Fibroblast of upper back skin (primary cell): ENCODE results near the gene ADGRG3.
"Not testable (repeated sequence)": the region's sequence is repeated elsewhere in the genome, so short reads cannot be mapped to it uniquely, and the experiment has no call there.

Experiments
- DNase-seq: peaks from one replicate; pipeline ENCODE4 v3.0.0-alpha.2; 2013

Gene ADGRG3

GRCh38 chr16:57663917-57664661 is 4.0 kb upstream of the ADGRG3 start:
- no peak for DNase-seq

- no peak for DNase-seq
These were observed 3.5 kb upstream of the ADGRG3 start for GRCh38 chr16:57664662-57665025.

DNA sequence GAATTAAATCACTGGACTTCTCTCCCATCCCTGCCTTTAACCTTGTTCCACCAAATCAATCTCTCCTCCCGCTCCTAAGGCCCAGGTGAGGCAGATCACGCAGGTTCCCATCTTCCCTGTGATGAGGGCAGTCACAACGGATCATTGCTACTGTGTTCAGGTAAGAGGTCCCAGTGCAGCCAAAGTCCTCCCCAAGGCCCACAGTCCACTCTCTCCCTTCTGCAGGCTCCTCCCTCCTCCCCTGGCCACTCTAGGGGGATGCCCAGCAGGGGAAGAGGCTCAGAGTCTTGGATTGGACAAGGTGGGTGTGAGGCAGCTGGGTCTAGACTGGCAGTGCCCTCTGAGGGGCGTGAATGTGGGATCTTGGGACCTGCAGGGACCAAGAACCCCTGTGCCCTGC is 2.6 kb upstream of the ADGRG3 start:
- no peak for DNase-seq

DNA sequence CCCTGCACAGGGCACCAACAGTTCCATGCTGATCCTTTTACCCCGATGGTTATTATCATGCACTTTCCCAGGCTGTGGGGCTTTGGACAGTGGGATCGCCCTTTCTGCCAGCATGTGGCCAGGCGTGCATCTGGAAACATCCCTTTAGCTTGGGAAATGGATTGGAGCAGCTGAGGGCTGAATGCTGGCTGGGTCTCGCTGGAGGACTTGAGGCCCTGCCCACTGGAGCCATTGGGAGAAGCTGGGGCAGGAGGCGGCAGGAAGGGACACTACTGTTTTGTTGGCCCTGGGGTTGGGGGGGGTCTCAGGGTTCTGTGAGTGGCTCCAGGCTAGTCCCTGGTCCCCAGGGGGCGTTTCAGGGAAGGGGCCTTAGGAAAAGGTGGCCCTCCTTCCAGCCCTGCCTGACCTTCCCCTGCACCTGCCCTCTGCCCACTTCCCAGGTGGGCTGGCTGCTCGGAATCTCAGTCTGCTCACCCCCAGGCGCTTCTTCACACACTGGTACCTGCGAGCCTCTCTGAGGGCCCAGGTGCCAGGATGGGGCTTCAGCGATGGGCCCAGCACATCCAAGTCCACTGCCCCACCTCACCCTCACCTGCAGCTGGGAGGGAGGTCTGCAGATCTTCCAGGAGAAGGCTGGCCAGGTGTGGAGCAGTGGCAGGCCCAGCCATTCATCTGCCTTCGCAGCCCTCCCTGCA is 1.6 kb upstream of the ADGRG3 start:
- DNase-seq = no peak

DNA sequence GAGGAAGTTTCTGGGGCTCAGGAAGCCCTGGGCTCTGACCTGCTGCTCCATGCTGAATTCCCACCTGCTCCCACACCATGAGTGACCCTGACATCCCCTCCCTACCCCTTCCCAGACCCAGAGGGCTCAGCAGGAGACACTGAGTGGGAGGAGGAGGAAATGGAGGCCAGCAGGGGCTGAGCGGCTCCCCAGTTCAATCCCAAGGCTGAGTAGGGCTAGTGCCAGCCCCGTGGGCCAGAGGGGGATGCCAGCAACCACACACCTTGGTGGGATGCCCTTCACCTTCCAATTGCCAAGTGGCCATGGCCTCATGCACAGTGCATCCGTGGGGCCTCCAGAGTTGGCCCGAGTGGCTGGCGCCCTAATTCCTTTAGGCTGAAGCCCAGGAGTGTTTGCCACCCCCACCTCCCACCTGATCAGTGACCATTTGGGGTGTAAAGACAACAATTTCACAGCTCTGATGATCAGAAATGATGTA is 1.0 kb upstream of the ADGRG3 start:
- no peak for DNase-seq

GRCh38 chr16:57667526-57668262 is 412 bp upstream of the ADGRG3 start:
- DNase-seq = no peak

DNA sequence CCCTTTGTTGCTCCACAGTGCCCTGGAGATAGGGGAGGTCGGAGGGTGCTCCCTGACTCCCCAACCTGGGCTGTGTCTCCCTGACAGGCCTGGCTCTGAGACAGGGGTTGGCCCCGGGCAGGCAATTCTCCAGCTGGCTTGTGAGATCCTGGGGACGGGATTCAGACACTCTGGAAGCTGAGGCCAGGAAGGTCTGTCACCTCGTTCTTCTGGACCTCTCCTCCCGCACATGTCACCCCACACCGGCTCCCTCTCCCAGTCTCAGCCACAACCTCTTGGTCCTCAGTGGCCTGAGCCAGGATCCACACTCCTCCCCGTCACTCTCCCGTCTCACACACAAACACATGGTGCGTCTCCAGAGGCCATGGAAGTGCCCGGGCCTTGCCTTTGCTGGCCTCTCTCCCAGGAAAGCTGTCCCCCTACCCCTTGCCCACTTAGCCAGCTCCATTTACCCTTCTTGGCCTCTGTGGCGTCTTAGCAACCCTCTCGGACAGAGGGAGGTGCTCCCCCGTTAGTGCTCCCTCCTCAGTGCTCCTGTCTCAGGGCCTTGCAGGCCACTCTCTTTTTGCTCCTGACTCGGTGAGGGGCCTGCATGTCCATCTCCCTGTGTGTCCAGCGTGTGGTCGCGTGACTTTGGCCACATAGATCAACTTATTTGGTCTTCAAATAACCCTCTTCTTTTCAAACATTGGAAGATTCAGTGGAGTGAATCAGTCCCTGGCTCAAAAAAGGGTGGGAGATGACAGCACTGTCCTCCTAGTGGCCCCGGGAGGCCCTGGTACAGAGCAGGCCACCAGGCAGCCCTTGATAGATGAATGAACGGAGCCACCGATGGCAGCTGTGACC is 747 bp downstream of the ADGRG3 start:
- no peak for DNase-seq

DNA sequence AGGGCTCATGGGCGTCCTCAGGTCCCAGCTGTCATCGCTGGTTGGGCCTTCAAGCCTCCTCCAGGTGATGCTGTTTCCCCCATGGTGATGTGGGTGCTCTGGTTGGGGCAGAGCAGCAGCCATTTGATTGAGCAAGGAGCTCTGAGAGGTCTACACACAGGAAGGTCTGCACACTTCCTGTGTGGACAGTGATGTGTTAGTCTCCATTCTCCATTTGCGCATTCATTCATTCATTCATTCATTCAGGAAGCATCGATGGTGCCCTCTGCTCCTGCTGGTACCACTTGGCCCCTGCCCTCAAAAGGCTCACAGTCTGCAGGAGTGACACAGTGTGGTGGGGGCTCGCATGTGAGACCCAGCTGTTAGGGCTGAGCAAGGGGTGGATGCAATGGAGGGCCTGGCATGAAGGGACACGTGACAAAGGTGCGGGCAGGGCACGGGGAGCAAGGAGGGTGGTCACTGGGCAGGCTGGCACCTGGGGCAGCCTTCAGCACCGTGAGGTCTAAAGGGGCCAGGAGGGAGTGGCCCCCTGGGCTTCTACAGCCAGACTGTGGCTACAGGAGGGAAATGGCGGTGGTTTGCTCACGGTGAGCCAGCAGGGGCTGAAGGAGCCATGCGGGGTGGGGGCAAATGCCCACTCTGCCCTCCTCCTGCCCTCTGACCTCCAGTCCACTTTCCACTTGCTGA is 1.5 kb downstream of the ADGRG3 start:
- no peak for DNase-seq

- DNase-seq = no peak
These were observed 2.1 kb downstream of the ADGRG3 start for GRCh38 chr16:57670196-57670595.

DNA sequence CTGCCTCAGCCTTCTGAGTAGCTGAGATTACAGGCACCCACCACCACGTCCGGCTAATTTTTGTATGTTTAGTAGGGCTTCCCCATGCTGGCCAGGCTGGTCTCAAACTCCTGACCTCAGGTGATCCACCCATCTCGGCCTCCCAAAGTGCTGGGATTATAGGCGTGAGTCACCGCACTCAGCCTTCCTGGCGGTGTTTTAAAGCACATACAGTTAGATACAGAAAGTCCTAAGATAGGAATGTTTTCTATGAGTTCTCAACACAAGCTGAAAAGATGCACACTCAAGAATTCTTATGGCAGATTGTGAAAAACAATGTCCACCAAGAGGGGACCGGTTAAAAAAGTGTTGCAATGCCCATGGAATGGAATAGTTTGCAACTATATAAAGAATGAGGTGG is 3.3 kb downstream of the ADGRG3 start:
- not testable (repeated sequence) for DNase-seq

DNA sequence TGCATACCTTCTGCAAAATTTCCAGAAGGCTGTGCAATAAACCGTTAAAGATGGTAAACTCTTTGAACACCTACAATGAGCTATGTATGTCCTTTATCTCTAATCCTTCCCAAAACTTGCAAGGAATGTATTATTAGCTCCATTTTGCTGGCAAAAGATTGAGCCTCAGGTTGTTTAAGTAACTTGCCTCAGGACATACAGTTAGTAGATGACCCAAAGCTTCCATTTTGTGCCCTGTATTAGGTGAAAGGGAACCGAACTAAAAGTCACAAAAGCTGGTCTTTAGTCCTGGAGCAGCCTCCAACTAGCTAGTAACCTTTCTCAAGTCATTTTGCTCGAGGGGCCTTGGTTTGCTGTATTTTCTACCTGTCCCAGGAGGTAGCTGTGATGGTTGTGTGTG is 4.3 kb downstream of the ADGRG3 start:
- no peak for DNase-seq

DNA sequence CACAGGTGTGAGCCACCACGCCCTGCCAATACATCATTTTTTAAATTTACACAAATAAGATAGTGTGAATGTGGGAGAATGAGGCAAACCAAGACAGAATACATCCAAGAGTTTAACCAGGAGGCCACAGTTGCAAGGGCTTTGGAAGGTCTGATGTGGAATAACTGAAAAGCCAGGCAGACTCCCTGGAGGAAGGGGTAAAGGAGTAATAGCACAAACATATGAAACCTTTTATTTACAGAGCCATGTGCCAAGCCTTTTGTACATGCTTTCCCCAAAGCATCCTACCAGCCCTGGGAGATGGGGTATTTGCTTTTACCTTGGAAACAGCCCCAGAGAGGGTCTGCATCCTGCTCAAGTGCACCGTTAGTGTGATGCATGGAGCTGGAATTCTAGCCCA is 4.7 kb downstream of the ADGRG3 start:
- no peak for DNase-seq

- peak; percentile 23 for DNase-seq
These were observed 7.8 kb downstream of the ADGRG3 start for GRCh38 chr16:57675741-57676551.

DNA sequence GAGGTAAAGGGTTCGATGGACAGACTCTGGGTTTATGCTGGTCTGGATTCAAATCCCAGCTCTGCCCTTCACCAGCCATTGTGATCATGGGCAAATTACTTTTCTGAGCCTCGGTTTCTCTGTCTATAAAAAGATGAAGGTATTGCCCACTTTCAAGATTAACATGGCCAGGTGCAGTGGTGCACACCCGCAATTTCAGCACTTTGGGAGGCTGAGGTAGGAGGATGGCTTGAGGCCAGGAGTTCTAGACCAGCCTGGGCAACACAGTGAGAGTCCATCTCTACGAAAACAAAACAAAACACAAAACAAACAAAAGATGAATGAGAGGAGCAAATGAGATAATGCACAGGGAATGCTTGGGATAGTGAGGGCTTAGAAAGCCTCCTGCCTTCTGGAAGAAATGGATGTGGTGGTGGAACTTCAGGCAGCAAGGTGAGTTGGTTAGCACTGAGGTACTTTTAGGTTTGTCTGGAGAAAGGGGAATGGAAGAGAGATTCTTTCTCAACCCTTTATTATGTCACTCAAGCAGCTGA is 8.5 kb downstream of the ADGRG3 start:
- no peak for DNase-seq

DNA sequence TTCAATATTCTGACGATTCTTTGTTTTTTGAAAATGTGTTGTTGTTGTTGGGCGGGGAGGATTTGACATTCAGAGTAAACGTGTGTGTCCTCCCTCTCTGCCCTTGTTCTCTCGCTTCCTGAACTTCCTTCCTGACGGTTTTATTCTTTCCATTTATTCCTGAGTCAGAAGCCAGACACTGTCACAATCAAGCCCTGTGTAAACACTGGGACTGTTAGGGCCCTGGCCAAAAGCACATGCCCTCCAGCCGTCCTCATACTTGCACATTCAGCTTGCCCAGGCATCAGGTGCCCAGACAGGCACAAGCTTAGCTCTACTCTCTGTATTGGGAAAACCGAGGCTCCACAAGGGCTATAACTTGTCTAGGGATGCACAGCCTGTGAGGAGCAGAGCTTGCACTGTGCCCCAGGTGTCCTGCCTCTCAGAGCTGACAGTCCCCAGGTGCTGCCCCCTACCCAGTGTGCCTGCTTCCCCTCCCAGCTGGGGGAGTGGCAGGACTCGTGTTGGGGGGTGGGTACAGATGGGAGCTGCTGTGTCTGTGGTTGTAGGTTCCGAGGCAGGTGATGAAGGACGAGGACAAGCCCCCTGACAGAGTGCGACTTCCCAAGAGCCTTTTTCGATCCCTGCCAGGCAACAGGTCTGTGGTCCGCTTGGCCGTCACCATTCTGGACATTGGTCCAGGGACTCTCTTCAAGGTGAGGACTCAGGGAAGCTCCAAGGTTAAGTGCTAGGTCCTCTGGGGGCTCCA is 9.7 kb downstream of the ADGRG3 start:
- DNase-seq = no peak

DNA sequence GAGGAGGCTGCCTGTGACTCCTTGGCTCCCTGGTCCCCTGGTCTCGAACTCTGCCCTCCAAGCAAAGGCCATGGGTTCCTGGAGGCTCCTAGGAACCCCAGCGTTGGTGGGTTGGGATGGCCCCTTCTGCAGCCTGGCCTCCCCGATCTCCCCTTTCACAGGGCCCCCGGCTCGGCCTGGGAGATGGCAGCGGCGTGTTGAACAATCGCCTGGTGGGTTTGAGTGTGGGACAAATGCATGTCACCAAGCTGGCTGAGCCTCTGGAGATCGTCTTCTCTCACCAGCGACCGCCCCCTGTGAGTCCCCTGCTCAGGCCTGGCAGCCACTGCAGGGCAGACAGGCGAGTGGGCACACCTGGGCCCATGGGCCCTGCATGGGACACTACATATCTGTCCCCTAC is 10.9 kb downstream of the ADGRG3 start:
- no peak for DNase-seq

- no peak for DNase-seq
These were observed 11.8 kb downstream of the ADGRG3 start for GRCh38 chr16:57679767-57680482.

- DNase-seq = no peak
These were observed 12.8 kb downstream of the ADGRG3 start for GRCh38 chr16:57680842-57681375.

- no peak for DNase-seq
These were observed 14.0 kb downstream of the ADGRG3 start for GRCh38 chr16:57681950-57682728.
